ENCODE data around the gene SLN. TPM values are rescaled to one million over a fixed set of nuclear protein-coding genes. Genes with fewer than 3 reads are reported as not detected.
"Not testable (repeated sequence)": the region's sequence is repeated elsewhere in the genome, so short reads cannot be mapped to it uniquely, and the experiment has no call there.

Gene SLN
- total RNA-seq (2014; rRNA removed; shearing (Covaris generic)): not detected in 2 replicates
- polyA plus RNA-seq (2016; fragmentation: Nextera tagmentation; extraction: Ambion mirVana): not detected in 2 replicates

GRCh38 chr11:107711861-107712755, at the start of gene SLN:
Gene SLN, minus strand, starts transcription at chr11:107712056.
- Histone ChIP-seq H3K79me2 (ENCODE audit: insufficient read depth) (no peaks in the 10 kb centered on the region), H3K27me3 (replicated peaks; ENCODE audit: insufficient read depth) (peaks cover 7% of the 10 kb centered on the region; the same call in 1 of the 2 replicates), H3K27ac (no peak within 1 kb of the TSS), H3K9me3 (ENCODE audit: low read depth) (no peaks in the 10 kb centered on the region), H3K36me3 (ENCODE audit: low read depth) (no peaks in the 10 kb centered on the region), H3K9ac (no peak within 1 kb of the TSS), H3F3A (ENCODE audit: insufficient read depth) (no peaks in the 10 kb centered on the region), H4K20me1 (ENCODE audit: insufficient read depth) (no peaks in the 10 kb centered on the region), H3K4me2 (ENCODE audit: unreplicated experiment) (no peak within 1 kb of the TSS), H3K4me3 (no peak within 1 kb of the TSS), H2AFZ (no peak within 1 kb of the TSS), H3K4me1 (ENCODE audit: insufficient read depth) (0 out of 2 replicates have a peak, but pooled peaks cover 4% of the 10 kb centered on the region), H3K9me2 (ENCODE audit: insufficient read depth) (no peaks in the 10 kb centered on the region)
- 70 to 71% methylated on average over 12 of the region's 12 CpGs for WGBS, 2 experiments (ENCODE audit: low coverage in 1 of 2, low lambda C conversion rate in 2 of 2, missing lambda C conversion rate in 2 of 2)
- DNase-seq: no peak
- no peak for TF ChIP-seq EZH2 (IDR thresholded peaks at IDR 0.05; ENCODE audit: insufficient read depth, poor library complexity, severe bottlenecking)
- TF ChIP-seq EZH2phosphoT487 (IDR thresholded peaks at IDR 0.05; ENCODE audit: insufficient read depth, low read depth): no peak
- in situ Hi-C loops (cut with MboI): no loop called here

GRCh38 chr11:107758719-107759355, 47.0 kb upstream of the SLN start:
- H3K4me2 ChIP-seq (ENCODE audit: unreplicated experiment); H4K20me1 ChIP-seq (ENCODE audit: insufficient read depth); H2AFZ ChIP-seq; H3K9me2 ChIP-seq (ENCODE audit: insufficient read depth); H3K9ac ChIP-seq; H3K27me3 ChIP-seq (replicated peaks; ENCODE audit: insufficient read depth); H3K4me3 ChIP-seq; in situ Hi-C loops (cut with MboI); H3K36me3 ChIP-seq (ENCODE audit: low read depth); H3K4me1 ChIP-seq (ENCODE audit: insufficient read depth); H3F3A ChIP-seq (ENCODE audit: insufficient read depth); H3K27ac ChIP-seq; DNase-seq; H3K79me2 ChIP-seq (ENCODE audit: insufficient read depth); H3K9me3 ChIP-seq (ENCODE audit: low read depth): not testable (repeated sequence)
- 71 to 76% methylated on average over 7 of the region's 7 CpGs for WGBS, 2 experiments (ENCODE audit: low coverage in 1 of 2, low lambda C conversion rate in 2 of 2, missing lambda C conversion rate in 2 of 2)

GRCh38 chr11:107757661-107758060, 45.8 kb upstream of the SLN start:
- Histone ChIP-seq H3K4me2 (ENCODE audit: unreplicated experiment) (no peak overlapping the region), H3K27me3 (replicated peaks; ENCODE audit: insufficient read depth) (no peaks in the 10 kb centered on the region), H3K36me3 (ENCODE audit: low read depth) (no peaks in the 10 kb centered on the region), H2AFZ (no peak overlapping the region), H3K27ac (no peak overlapping the region), H3K4me1 (ENCODE audit: insufficient read depth) (no peaks in the 10 kb centered on the region), H3K9me3 (ENCODE audit: low read depth) (no peaks in the 10 kb centered on the region), H3K9ac (no peak overlapping the region), H3F3A (ENCODE audit: insufficient read depth) (no peaks in the 10 kb centered on the region), H3K9me2 (ENCODE audit: insufficient read depth) (no peaks in the 10 kb centered on the region), H3K4me3 (no peak overlapping the region), H3K79me2 (ENCODE audit: insufficient read depth) (no peaks in the 10 kb centered on the region), H4K20me1 (ENCODE audit: insufficient read depth) (no peaks in the 10 kb centered on the region)
- no peak for DNase-seq
- 87 to 97% methylated on average over 1 of the region's 1 CpG for WGBS, 2 experiments (ENCODE audit: low coverage in 1 of 2, low lambda C conversion rate in 2 of 2, missing lambda C conversion rate in 2 of 2)
- in situ Hi-C loops (cut with MboI): no loop called here
- TF ChIP-seq EZH2phosphoT487 (IDR thresholded peaks at IDR 0.05; ENCODE audit: insufficient read depth, low read depth): no peak
- no peak for TF ChIP-seq EZH2 (IDR thresholded peaks at IDR 0.05; ENCODE audit: insufficient read depth, poor library complexity, severe bottlenecking)

- Histone ChIP-seq H3F3A (ENCODE audit: insufficient read depth) (no peaks in the 10 kb centered on the region), H3K4me3 (no peak overlapping the region), H3K27ac (no peak overlapping the region), H3K27me3 (replicated peaks; ENCODE audit: insufficient read depth) (no peaks in the 10 kb centered on the region), H3K9me2 (ENCODE audit: insufficient read depth) (no peaks in the 10 kb centered on the region), H3K9ac (no peak overlapping the region), H3K36me3 (ENCODE audit: low read depth) (no peaks in the 10 kb centered on the region), H4K20me1 (ENCODE audit: insufficient read depth) (no peaks in the 10 kb centered on the region), H3K9me3 (ENCODE audit: low read depth) (no peaks in the 10 kb centered on the region), H3K4me2 (ENCODE audit: unreplicated experiment) (no peak overlapping the region), H2AFZ (no peak overlapping the region), H3K4me1 (ENCODE audit: insufficient read depth) (no peaks in the 10 kb centered on the region), H3K79me2 (ENCODE audit: insufficient read depth) (no peaks in the 10 kb centered on the region)
- DNase-seq: no peak
- TF ChIP-seq EZH2phosphoT487 (IDR thresholded peaks at IDR 0.05; ENCODE audit: insufficient read depth, low read depth) (no peak), EZH2 (IDR thresholded peaks at IDR 0.05; ENCODE audit: insufficient read depth, poor library complexity, severe bottlenecking) (no peak)
- WGBS, 2 experiments (ENCODE audit: low coverage in 1 of 2, low lambda C conversion rate in 2 of 2, missing lambda C conversion rate in 2 of 2): 93 to 96% methylated on average over 1 of the region's 1 CpG
- in situ Hi-C loops (cut with MboI): no loop called here
Measured at GRCh38 chr11:107756553-107756952, 44.7 kb upstream of the SLN start.
